Breast epithelium (tissue), 3 donors: ENCODE data around the gene CNTD1.

Experiments
- CTCF ChIP-seq, 3 donors: fragments of 450-650 bp; IDR thresholded peaks; one replicate each; pipeline ENCODE4 v1.5.1; 2016 to 2017; ENCODE audit warnings: antibody characterized with exemption in 3 of 3, mild to moderate bottlenecking in 3 of 3, moderate library complexity in 3 of 3
- POLR2A ChIP-seq: fragments of 450-650 bp; IDR thresholded peaks from one replicate; pipeline ENCODE4 v1.6.1; 2016; ENCODE audit warnings: antibody characterized with exemption, mild to moderate bottlenecking, moderate library complexity
- POLR2AphosphoS5 ChIP-seq, 3 donors: sonication (generic); formaldehyde crosslinking; IDR thresholded peaks; one replicate each; pipeline ENCODE4 v1.6.1; 2017; ENCODE audit warnings: antibody characterized with exemption in 3 of 3

GRCh38 chr17:42844761-42845555, 46.3 kb downstream of the CNTD1 start:
- TF ChIP-seq CTCF (IDR thresholded peaks at IDR 0.05) (no peak), POLR2AphosphoS5 (IDR thresholded peaks at IDR 0.05) (no peak), POLR2A (no peak)
